ENCODE results near the gene CIROP.
A peak's percentile ranks its signal among the peaks of the same experiment; 100 is the strongest.
"Not testable (repeated sequence)": the region's sequence is repeated elsewhere in the genome, so short reads cannot be mapped to it uniquely, and the experiment has no call there.

CIROP gene

DNA sequence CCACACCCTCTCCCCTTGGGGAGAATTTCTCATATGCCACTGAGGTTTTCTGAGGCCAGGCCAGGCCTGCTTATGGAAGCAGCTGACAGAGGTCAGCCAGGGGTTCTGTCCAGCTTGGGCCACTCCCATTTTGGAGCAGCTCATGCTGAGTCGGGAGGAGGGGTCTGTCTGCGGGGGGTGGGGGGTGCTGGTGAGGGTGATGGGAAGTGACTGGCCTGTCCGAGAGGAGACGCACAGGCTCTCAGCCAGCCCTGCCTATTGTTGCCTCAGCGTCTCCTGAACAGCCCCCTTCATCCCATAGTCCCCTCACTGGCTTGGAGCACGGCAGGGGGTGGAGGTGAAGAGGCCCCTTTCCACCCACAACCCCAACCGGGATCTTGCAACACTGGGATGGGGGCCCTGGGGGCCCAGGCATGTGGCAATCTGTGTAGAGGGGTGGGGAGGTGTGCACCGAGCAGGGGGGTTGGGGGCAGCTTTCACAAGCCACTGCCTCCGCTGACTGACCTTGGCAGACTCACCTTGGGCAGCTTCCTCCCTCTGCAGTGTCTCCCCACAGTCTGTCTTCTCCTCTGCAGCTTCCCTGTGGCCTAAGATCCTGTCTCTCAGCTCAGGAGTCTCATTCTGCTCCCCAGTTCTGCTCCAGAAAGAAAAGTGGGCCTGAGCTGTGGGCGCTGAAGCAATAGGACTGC is 8.8 kb upstream of the CIROP start:
- DNase-seq, result no peak

- DNase-seq, result no peak
These were observed 7.8 kb upstream of the CIROP start for GRCh38 chr14:23112359-23113178.

DNA sequence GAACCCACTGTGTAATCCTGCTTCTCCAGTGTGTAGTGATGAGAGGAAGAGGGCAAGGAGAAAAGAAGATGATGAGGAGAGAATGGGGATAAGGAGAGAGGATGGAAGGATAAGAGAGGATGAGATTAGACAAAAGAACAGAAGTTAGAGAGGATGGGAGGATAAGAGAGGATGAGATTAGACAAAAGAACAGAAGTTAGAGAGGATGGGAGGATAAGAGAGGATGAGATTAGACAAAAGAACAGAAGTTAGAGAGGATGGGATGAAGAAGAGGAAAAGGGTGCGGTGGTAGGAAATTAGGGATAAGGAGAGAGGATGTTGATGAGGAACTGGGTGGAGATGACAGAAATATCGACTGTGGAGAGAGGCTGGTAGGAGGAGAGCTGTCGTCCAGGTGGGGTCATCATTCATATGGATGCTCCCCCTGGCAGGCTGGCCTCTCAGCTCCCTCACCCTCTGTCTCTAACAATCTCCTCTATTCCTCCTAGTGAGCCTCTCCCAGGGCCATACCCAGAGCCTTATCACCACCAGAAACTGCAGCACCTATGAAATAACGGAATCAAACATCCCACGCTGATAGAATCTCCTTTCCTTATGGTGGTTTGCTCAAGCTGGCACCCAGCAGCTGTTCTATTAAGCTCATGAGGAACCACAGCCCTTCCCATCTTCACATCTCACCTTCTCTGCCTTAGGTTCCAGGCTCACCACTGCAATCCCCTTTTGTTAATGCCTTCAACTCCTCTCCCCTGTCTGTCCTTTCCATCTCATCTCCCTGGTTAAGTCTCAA is 6.0 kb upstream of the CIROP start:
- DNase-seq, result no peak

GRCh38 chr14:23109769-23110168 is 5.0 kb upstream of the CIROP start:
- DNase-seq, result no peak

- not testable (repeated sequence) for DNase-seq
These were observed 3.4 kb upstream of the CIROP start for GRCh38 chr14:23108169-23108568.

DNA sequence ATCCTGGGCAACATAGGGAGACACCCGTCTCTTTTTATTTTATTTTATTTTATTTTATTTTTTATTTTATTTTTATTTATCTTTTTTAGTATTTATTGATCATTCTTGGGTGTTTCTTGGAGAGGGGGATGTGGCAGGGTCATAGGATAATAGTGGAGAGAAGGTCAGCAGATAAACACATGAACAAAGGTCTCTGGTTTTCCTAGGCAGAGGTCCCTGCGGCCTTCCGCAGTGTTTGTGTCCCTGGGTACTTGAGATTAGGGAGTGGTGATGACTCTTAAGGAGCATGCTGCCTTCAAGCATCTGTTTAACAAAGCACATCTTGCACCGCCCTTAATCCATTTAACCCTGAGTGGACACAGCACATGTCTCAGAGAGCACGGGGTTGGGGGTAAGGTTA is 2.8 kb upstream of the CIROP start:
- not testable (repeated sequence) for DNase-seq

DNA sequence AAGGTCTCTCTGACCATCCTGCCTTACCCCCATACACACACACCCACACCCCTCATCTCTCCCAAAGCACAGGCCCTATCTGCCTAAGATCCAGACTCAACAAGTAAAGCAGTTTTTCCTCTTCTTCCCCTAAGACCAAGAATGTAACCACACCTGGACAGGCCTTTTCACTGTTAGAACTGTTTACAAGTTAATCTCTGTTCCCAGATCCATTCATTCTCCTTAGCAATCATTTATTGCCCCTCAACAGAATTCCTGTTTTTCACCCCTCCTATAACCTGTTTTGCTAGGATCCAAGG is 1.9 kb upstream of the CIROP start:
- no peak for DNase-seq

DNA sequence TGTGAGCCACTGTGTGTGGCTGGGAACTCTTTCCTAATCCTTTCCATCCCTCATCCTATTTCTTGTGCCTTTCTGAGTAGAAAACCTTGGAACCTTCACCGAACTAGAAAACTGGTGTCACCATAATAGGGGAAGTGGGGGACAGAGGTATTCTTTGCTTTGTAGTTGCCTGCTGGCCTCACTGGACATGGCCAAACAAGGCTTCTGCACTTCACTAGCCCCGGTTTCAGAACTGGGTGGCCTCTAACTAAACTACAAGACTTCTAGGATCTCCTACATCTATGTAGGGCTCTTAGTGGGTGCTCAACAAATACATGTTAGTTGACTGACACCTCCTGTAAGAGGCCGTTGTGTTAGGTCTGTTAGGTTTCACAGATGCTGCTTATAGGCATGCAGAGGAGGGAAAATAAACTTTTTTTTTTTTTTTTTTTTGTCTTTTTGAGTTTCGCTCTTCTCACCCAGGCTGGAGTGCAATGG is 597 bp upstream of the CIROP start:
- DNase-seq, result no peak

DNA sequence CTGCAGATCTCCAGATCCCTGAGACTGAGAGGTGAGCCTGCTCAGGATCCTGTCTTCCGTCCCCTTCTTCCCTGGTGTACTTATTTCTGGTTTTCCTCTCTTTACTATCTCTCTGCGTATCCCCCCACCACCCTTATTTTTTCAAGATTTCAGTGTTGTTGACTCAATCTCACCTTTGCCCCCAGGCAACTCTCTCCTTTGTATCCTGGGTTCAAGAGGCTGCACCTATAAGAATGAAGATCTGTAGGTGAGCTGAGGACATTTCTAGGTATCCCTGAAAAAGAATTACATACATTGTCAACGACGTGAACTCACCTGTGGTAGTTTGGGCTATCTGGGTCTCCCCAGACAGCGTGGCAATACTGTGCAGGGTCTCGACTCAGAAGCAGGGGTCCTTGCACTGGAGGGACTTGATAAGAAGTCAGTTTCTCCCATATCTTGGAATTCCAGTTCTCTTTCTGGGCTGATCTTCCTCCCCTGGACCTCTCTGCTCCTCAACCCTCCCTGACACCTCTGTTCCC is 659 bp downstream of the CIROP start:
- no peak for DNase-seq

DNA sequence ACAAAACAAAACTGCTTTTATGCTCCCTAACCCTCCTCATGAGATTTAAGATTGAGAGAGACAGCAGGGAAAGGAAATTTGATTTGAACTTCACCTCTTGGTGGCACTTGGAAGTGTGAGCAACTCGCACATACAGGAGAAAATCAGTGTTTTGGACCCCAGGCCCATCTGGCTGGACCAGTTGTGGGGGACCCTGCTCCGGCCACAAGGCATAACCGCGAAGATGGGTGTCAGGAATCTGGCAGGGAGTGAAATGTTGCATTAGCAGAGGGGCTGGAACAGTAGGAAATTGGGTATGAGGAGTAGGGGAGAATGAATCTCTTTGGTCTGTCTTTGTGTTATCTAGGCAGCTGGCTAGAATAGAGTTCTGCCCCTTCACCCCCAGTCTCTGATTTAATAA is 1.2 kb downstream of the CIROP start:
- no peak for DNase-seq

DNA sequence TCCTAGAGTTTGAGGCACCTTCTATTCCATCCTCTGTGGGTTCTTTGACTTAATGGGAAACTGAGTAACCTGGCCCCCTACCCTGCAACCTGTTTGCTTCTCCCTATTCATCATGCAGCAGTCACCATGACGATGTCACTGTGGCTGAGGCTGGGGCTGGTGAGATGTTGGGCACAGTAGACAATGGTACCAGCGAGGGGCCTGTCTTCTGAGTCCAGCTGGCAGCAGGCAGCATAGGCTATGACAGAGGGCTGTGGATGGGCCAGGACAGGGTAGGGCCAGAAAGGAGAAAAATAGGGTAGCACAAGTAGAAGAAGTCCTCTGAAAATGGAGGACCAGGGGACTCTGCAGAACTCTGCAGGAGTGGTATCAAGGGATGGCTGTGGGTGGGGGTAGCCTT is 2.0 kb downstream of the CIROP start:
- DNase-seq, result no peak

DNA sequence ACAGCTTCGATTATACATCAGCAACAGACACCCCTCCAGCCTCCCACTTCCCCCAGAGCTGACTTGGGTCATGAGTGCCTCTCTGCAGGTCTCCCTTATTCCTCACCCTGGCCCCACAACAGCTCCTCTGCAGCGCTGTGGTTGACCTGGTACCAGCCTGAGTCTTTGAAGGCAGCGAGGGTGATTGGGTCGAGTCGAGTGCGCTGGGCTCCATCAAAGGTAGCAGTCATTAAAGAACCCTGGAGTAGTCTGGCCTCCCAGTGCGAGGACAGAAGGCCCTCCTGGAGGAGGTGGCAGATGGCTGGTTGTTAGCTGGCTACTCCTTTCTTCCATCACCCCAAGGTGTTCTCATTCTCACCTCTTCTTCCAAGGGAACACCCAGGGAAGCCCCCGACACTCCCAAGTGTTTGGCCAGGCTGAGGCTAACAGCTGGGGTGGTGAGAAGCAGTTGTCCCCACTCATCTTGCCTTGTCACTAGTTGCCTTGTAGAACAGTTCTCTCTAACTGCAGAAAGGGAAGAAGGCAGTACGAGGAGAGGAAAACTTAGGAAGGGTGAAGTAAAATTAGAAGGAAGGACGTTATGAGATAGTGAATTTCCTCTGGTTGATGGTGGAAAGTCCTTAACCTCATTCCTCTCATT is 2.7 kb downstream of the CIROP start:
- no peak for DNase-seq

- no peak for DNase-seq
These were observed 3.4 kb downstream of the CIROP start for GRCh38 chr14:23101213-23101970.

- no peak for DNase-seq
These were observed 5.5 kb downstream of the CIROP start for GRCh38 chr14:23099212-23099861.

GRCh38 chr14:23097786-23098185 is 7.0 kb downstream of the CIROP start:
- no peak for DNase-seq

DNA sequence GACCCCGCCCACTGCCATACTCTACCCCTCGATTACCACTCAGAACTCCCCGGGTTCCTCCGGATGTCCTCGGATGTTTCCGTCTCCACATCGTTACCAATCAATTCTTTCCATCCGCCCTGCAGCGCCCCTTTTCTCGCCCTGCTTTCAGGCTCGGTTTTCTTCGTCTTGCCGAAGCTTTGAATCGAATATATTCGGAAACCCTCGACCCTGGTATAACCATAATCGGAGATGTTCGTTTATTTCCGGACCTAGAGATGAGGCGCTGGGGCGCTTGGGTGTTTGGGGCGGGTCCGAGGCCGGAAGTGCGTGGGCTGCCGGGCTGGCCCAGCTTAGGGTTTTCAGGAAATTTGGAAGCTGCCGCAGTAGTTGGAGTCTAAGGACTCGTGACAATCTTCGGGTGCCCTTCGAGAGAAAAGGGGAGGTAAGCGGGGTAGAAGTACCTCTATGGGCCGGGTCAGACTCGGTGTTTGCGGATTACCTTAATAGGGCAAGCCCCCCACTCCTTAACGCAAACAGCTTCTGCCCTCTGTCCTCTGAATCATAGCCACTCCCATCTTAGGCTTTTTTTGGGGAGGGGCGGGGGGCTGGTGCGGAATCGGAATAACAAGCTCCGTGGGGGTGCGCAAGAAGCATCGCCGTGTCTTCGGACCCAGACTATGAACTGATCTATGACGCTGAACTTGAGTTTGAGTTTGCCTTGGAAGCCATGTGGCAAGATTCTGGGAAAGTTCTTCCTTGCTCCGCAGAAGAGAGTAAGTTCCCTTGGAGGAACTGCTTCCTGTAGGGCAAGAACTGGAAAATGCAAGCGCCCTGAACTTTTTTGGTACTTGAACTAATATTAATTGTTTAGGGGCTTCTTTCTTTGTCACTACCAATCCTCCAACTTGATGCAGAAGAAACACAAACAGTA is 9.3 kb downstream of the CIROP start, which contains the start of gene C14orf119:
Gene C14orf119 (plus strand): TSS at position 310 of the 913 bp plus-strand sequence. CDS start 2,154 bp downstream, outside the sequence.
- DNase-seq, result peak; percentile 98

GRCh38 chr14:23094666-23095195 is 10.1 kb downstream of the CIROP start, which contains the start of gene ACIN1:
Gene ACIN1, minus strand, starts transcription at chr14:23095136. Its CDS starts 24 bp downstream, at chr14:23095112.
- peak; percentile 82 for DNase-seq

DNA sequence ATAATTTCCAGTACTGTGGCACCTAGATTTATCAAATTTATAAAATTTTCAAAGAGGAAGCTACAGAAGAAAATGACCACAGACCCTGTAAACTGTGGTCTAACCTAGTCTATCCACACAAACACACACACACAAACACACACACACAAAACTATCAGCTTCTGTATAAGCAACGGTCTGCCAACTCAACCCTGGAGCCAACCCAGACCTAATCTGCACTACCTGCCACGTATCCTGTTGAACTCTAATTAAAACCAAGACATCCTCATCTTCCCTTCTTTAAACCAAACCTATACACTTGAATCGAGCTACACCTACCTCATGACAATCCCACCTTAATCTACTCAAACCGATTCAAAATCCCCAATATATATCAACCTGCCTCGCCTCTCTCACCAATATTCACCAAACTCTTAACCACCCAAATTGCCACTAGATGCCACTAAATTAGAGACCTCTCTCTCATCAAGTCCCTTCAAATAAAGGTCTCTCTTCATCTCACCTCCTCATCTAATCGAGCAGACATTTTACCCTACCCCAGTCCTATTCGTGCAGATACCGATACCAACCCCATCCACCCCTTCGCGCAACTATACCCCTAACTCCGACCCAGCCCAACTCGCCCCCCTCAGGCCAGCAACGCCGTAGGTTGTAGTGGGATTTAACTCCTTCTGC is 10.7 kb downstream of the CIROP start:
- DNase-seq, result no peak

GRCh38 chr14:23093526-23093925 is 11.3 kb downstream of the CIROP start:
- no peak for DNase-seq

All from HCEC 1CT (cell line).